Small intestine (tissue), 7 donors: ENCODE measurements around the gene TFF1. TPM values are rescaled to one million over a fixed set of nuclear protein-coding genes. Genes with fewer than 3 reads are reported as not detected.

ENCODE experiments used
- DNase-seq, 2 donors: peaks; one replicate each; pipeline versions ENCODE4 v3.0.0 to v3.0.0-alpha.2; 2013
- FAIRE-seq: peaks from 2 replicates; lab custom pipeline; 2012; peaks lifted over from hg19 to GRCh38; lab: Jason Lieb, UNC
- H3K27ac ChIP-seq, 3 donors: one replicate each; pipeline ENCODE4 v1.5.1; 2013; ENCODE audit warnings: low read length in 2 of 3, mild to moderate bottlenecking in 2 of 3, control low read depth in 1 of 3, inconsistent platforms in 1 of 3, low read depth in 1 of 3, moderate library complexity in 1 of 3
- H3K27me3 ChIP-seq, 3 donors: one replicate each; pipeline ENCODE4 v1.6.1; 2013; ENCODE audit warnings: low read length in 3 of 3, inconsistent platforms in 1 of 3; ENCODE audit not compliant: control insufficient read depth in 3 of 3, insufficient read depth in 3 of 3
- H3K36me3 ChIP-seq, 3 donors: one replicate each; pipeline ENCODE4 v1.6.1; 2013; ENCODE audit warnings: low read length in 3 of 3, inconsistent platforms in 1 of 3, low read depth in 1 of 3, mild to moderate bottlenecking in 1 of 3, moderate library complexity in 1 of 3; ENCODE audit not compliant: control insufficient read depth in 3 of 3, insufficient read depth in 2 of 3
- H3K4me1 ChIP-seq, 3 donors: one replicate each; pipeline ENCODE4 v1.6.1; 2013; ENCODE audit warnings: low read length in 2 of 3, inconsistent platforms in 1 of 3, low read depth in 1 of 3, mild to moderate bottlenecking in 1 of 3, moderate library complexity in 1 of 3; ENCODE audit not compliant: control insufficient read depth in 3 of 3, insufficient read depth in 2 of 3
- H3K4me3 ChIP-seq, 3 donors: one replicate each; pipeline ENCODE4 v1.5.1; 2013; ENCODE audit warnings: low read length in 3 of 3, control low read depth in 1 of 3, inconsistent platforms in 1 of 3, low read depth in 1 of 3, mild to moderate bottlenecking in 1 of 3, moderate library complexity in 1 of 3
- H3K9me3 ChIP-seq, 2 donors: one replicate each; pipeline ENCODE4 v1.6.1; 2013; ENCODE audit warnings: low read depth in 1 of 2, low read length in 1 of 2; ENCODE audit not compliant: control insufficient read depth in 2 of 2, insufficient read depth in 1 of 2
- WGBS, 3 donors: extraction: QIAGEN DNeasy Blood & Tissue Kit; methylation state at CpG; one replicate each; pipeline ENCODE4 v1.1.7; 2013; 5-methylcytosine and 5-hydroxymethylcytosine counted together
- polyA plus RNA-seq, 4 donors: library from polyadenylated mRNA; stranded (reverse) in 3 of 4; unstranded in 1 of 4; fragments of 200-250 nt in 3 of 4; fragments of 120-200 nt in 1 of 4; gene quantifications; one replicate each; pipeline versions ENCODE4 v1.2.1 to v1.2.3, GENCODE V29; 2013
- donor health status: healthy with polysubstance abuse.
- donor health status: control.
- donor health status: control.
- donor health status: Bipolar disorder and iron deficiency.
- donor health status: healthy.

The TFF1 gene
- polyA plus RNA-seq, 4 donors: 14.5 to 187 (median 137) TPM

DNA sequence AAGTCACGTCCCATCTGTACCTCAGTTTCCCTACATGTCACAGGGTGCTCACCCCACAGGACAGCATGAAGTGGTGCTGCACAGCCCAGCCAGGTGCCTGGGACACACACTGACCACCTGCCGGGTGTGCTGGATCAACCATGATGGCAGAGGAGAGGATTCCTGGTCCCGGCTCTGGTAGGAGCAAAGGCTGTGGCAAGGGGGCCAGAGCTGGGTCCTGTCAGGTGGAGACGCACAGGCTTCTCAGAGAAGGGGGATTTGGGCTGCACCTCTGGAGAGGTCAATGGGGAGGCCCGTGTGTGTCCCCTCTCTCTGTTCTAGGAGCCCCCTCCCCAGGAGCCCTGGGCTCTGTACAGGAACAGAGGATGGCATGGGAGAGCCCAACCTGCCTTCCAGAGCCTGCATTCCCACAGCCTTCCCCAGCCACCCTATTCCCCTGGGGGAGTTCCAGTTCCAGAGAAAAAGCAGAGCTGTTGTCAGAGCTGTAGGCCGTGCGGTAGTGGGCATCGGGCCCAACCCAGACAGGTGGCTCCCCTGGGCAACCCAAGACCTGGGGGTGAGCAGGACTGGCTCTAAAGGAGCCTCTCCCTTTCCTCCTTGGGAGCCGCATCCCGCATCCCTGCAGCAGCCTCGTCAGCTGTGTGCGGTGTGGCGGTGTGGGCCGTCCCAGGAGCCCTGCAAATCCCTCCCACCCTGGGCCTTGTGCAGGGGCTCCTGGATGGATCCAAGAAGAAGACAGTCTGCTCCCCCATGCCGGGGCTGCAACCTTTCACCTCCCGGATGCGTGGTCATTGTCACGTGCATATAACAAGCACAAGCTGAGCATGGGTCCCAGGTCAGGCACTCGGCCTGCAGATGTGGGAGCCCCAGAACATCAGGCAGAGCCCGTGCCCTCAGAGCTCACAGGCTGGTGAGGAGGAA lies 48.2 kb downstream of the TFF1 start:
- Histone ChIP-seq H3K4me3 (no peak overlapping the region), H3K4me1 (peaks cover 2 to 76% (median 8%) of the 10 kb centered on the region in 3 donors), H3K9me3 (no peaks in the 10 kb centered on the region), H3K27ac (peak overlapping the region in 2 of 3 donors; percentile 76 to 89), H3K36me3 (peaks cover 0 to 4% (median 0%) of the 10 kb centered on the region in 3 donors), H3K27me3 (no peaks in the 10 kb centered on the region)
- DNase-seq (no peak), FAIRE-seq (no peak)
- WGBS, 3 donors: 82 to 88% (median 86%) methylated on average over 20 of the region's 20 CpGs

DNA sequence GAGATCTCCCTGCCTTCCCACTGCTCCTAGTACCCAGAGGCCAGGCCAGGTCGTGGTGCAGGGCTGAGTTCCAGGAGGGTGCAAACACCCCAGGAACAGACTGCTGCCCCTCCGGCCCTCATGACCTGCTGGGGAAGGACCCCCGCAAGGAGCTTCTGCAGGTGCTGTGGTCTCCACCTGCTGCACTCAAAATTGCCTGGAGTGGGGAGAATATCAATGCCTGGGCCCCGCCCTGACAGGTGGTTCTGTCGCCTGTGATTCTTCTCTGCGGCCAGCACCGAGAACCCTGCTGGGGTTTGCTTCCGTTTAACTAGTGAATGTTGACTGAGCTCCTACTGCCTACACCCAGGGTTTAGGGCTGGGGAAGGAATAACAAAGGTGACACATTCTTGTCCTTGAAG lies 49.0 kb downstream of the TFF1 start:
- DNase-seq (peak; percentile 57 to 67), FAIRE-seq (no peak)
- H3K27me3 ChIP-seq: no peaks in the 10 kb centered on the region
- H3K4me1 ChIP-seq: peaks cover 2 to 84% (median 8%) of the 10 kb centered on the region in 3 donors
- WGBS, 3 donors: 18 to 62% (median 35%) methylated on average over 8 of the region's 8 CpGs
- no peaks in the 10 kb centered on the region for H3K9me3 ChIP-seq
- peak overlapping the region in 1 of 3 donors; percentile 1 for H3K4me3 ChIP-seq
- H3K36me3 ChIP-seq: peaks cover 0 to 10% (median 0%) of the 10 kb centered on the region in 3 donors
- H3K27ac ChIP-seq: peak overlapping the region in 2 of 3 donors; percentile 76 to 89

DNA sequence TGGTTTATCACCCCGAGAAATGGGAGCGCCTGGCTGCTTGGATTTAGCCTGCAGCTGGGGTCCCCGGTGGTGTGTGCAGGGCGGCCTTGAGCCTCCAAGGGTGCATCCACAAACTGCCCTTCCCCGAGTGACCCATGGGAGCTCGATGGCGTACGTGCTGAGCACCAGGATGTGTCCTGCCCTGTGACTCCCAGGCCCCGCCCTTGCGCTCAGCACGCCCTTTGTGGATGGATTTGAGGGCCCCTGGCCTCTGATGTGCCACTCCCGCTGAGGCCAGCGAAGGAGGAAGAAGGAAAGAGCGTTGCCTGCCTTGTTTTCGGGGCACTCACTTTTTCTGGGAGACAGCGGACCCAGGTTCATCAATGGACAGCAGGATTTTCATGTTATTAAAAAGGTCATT lies 49.4 kb downstream of the TFF1 start:
- no peak for FAIRE-seq
- H3K4me3 ChIP-seq: peak overlapping the region in 1 of 3 donors; percentile 1
- 34 to 73% (median 45%) methylated on average over 16 of the region's 16 CpGs for WGBS, 3 donors

DNA sequence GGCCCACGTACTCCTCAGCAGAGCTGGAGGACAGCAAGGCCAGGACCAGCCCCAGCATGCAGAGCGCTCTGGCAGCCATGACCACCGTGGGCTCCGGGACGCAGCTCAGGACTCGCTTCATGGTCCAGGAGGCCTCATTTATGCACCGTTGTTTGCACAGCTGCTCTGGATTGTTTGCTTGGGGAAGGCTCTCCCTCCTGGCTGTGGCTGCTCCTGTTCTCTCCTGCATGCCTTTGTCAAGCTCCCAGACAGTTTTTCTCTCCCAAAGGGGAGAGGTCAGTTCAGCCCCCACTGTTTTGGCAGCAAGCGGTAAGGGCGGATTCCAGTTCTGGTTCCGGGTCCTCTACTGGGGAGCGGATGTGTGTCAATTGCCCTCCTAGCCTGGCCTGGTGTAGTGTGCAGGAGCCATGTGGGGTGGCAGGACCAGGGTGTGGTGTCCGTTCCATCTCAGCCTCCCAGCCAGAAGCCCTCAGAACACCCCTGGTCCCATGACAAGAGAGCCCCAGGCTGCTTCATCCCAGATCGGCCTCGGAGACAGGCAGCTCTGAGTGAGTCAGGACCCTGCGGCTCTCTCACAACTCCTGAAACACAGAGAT lies 50.9 kb downstream of the TFF1 start, which contains the start of gene TFF3:
Gene TFF3, minus strand, starts transcription at position 114 of the 596 bp plus-strand sequence. Its CDS starts 35 bp downstream, at position 79.
- no peak for FAIRE-seq
- no peaks in the 10 kb centered on the region for H3K27me3 ChIP-seq
- H3K27ac ChIP-seq: peak within 1 kb of the TSS; percentile 37 to 89 (median 76)
- no peaks in the 10 kb centered on the region for H3K9me3 ChIP-seq
- DNase-seq: peak; percentile 71 to 74
- peaks cover 2 to 94% (median 8%) of the 10 kb centered on the region in 3 donors for H3K4me1 ChIP-seq
- H3K4me3 ChIP-seq: peak within 1 kb of the TSS in 1 of 3 donors; percentile 37
- peaks cover 0 to 17% (median 0%) of the 10 kb centered on the region in 3 donors for H3K36me3 ChIP-seq
- WGBS, 3 donors: 18 to 59% (median 33%) methylated on average over 15 of the region's 15 CpGs

More for the DNA sequence above, 49.4 kb downstream of the TFF1 start:
- Histone ChIP-seq H3K4me1 (peaks cover 2 to 88% (median 8%) of the 10 kb centered on the region in 3 donors), H3K36me3 (peaks cover 0 to 10% (median 0%) of the 10 kb centered on the region in 3 donors), H3K27me3 (no peaks in the 10 kb centered on the region), H3K27ac (peak overlapping the region in 2 of 3 donors; percentile 76 to 89), H3K9me3 (no peaks in the 10 kb centered on the region)
- peak; percentile 90 to 92 for DNase-seq

DNA sequence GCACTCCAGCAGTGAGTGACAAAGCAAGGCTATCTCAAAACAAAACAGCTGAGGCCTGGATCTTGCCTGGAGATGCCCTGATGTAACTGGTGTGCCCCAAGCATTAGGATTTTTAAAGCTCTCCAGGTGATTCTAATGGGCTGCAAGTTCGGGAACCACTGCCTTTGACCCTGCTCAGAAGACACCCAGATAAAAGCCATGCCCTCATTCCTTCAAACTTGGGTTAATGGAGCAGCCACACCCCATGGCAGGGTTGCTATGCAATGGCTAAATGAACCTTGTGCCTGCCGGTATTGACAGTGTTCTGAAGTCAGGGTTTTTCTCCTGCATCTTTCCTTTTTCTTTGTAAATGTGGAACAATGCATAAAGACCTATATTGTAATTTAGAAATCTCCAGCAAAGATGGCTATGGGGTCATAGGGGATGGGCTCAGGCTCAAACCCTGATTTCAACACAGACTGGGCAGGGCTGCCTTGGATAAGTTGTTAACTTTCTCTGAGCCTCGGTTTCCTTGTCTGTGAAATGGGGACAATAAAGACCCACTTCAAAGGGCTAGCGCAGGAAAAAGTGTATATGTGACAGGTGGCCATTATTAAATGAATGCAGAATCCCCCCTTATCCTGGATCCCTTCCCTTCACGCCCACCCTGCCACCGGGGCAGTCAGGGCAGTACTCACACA lies 51.6 kb downstream of the TFF1 start:
- peak overlapping the region; percentile 37 to 89 (median 71) for H3K27ac ChIP-seq
- H3K36me3 ChIP-seq: peaks cover 0 to 17% (median 0%) of the 10 kb centered on the region in 3 donors
- peak; percentile 80 to 83 for DNase-seq
- no peaks in the 10 kb centered on the region for H3K9me3 ChIP-seq
- 16 to 55% (median 51%) methylated on average over 6 of the region's 6 CpGs for WGBS, 3 donors
- H3K27me3 ChIP-seq: no peaks in the 10 kb centered on the region
- H3K4me1 ChIP-seq: peaks cover 5 to 94% (median 8%) of the 10 kb centered on the region in 3 donors
- FAIRE-seq: no peak
- H3K4me3 ChIP-seq: peak overlapping the region in 1 of 3 donors; percentile 37

DNA sequence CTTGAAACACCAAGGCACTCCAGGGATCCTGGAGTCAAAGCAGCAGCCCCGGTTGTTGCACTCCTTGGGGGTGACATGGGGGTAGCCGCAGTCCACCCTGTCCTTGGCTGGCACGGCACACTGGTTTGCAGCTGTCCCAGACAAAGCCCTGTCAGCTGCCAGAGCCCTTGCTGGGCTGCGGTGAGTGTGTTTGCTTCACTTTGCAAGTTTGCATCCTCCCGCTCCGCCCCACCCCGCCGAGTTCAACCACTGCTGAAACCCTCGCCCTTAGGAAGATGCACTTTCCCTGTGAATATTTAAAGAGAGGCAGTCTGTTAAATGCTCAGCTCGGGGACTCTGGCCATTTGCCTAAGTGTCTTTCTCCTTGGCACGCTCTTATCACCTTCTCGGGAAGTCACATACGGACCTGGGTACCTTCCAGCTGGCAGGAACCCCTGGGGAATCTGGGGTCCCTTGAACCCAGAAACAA lies 52.8 kb downstream of the TFF1 start:
- H3K36me3 ChIP-seq: peaks cover 0 to 17% (median 0%) of the 10 kb centered on the region in 3 donors
- no peaks in the 10 kb centered on the region for H3K9me3 ChIP-seq
- no peaks in the 10 kb centered on the region for H3K27me3 ChIP-seq
- peaks cover 5 to 90% (median 8%) of the 10 kb centered on the region in 3 donors for H3K4me1 ChIP-seq
- 12 to 40% (median 29%) methylated on average over 12 to 13 of the region's 13 CpGs for WGBS, 3 donors
- DNase-seq (peak; percentile 69 to 73), FAIRE-seq (no peak)
- H3K4me3 ChIP-seq: peak overlapping the region in 2 of 3 donors; percentile 6 to 37
- H3K27ac ChIP-seq: peak overlapping the region; percentile 24 to 89 (median 71)

DNA sequence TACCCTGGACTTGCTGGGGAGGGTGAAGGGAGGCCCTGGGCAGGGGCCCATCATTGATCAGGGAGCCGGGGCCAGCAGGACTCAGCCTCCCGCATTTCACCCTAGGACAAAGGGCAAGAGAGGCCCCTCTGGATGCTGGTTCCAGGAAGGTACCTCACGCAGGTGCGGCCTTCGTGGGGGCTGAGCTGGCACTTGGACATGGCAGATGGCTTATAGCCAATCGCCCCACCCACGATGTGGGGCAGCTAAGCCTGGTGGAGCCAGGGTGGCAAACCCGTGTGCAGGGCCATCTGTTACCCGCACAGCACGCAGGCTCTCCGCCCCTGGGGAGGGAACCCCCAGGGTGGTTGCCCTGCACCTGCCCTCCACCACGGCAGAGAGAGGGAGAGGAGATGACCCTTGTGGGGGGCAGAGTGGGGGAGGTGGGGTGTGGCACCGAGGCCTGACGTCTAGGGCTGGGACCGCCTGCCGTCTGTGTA lies 53.7 kb downstream of the TFF1 start:
- Histone ChIP-seq H3K4me3 (peak overlapping the region in 1 of 3 donors; percentile 37), H3K27me3 (no peaks in the 10 kb centered on the region), H3K27ac (peak overlapping the region in 2 of 3 donors; percentile 71 to 89), H3K36me3 (peaks cover 0 to 17% (median 0%) of the 10 kb centered on the region in 3 donors), H3K4me1 (peaks cover 5 to 82% (median 8%) of the 10 kb centered on the region in 3 donors), H3K9me3 (no peaks in the 10 kb centered on the region)
- FAIRE-seq (no peak), DNase-seq (peak; percentile 35 to 76)
- WGBS, 3 donors: 16 to 62% (median 44%) methylated on average over 14 to 16 of the region's 16 CpGs
